EL (cell line): Measurements from ENCODE around the gene ATG7.
"Not testable (repeated sequence)": the region's sequence is repeated elsewhere in the genome, so short reads cannot be mapped to it uniquely, and the experiment has no call there.

Source experiments
- DNase-seq: peaks from one replicate; pipeline ENCODE4 v3.0.0-alpha.2; 2016

Gene ATG7

GRCh38 chr3:11251807-11252176 is 20.4 kb upstream of the ATG7 start:
- DNase-seq: no peak

GRCh38 chr3:11254876-11255275 is 17.3 kb upstream of the ATG7 start:
- DNase-seq: no peak

DNA sequence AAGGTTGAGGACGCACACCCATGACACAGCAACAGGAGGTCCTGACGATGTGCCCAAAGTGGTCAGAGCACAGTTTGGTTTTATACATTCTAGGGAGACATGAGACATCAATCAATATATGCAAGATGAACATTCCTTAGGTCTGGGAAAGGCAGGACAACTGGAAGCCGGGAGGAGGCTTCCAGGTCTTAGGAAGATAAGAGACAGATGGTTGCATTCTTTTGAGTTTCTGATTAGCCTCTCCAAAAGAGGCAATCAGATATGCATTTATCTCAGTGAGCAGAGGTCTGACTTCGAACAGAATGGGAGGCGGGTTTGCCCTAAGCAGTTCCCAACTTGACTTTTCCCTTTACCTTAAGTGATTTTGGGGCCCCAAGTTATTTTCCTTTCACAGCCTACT is 16.7 kb upstream of the ATG7 start:
- DNase-seq: not testable (repeated sequence)

GRCh38 chr3:11258958-11259357 is 13.2 kb upstream of the ATG7 start:
- no peak for DNase-seq

GRCh38 chr3:11260460-11260859 is 11.7 kb upstream of the ATG7 start:
- no peak for DNase-seq

DNA sequence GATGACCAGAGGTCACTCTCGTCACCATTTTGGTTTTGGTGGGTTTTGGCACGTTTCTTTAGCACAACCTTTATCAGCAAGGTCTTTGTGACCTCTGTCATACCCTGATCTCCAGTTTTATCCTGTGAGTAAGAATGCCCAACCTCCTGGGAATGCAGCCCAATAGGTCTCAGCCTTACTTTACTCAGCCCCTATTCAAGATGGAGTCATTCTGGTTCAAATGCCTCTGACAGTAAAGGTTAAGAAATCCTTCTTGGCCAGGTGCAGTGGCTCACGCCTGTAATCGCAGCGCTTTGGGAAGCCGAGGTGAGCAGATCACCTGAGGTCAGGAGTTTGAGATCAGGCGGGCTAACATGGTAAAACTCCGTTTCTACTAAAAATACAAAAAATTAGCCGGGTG is 3.2 kb upstream of the ATG7 start:
- DNase-seq: no peak

DNA sequence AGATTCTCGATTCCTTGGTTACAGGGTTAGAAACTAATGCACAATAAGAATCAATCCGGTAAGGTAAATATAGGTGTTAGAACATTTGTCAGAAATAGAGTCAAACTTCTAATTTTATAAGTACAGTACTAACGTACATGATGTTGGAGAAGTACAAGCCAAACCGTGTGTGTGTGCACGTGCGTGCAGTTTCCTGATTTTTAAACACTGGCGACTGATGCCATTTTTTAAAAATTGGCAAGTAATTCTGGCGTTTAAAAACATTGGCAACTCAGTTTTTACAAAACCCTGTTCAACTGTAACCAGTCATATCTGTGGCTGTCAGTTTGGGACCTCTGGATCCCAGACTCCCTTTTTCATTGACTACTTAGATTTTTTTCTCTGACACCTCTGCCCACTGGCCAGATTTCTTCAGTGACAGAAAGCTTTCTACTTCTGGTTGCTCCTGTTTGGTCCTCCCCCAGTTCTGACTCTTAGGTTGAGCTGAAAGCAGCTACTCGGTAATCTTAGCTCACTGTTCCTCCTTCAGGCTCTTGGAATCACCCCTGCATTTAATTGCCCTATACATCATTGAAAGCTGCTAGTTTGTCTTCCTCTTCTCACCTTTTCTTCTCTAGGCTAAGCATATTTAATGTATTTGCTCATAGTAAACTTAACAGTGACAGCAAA is 843 bp downstream of the ATG7 start:
- no peak for DNase-seq

DNA sequence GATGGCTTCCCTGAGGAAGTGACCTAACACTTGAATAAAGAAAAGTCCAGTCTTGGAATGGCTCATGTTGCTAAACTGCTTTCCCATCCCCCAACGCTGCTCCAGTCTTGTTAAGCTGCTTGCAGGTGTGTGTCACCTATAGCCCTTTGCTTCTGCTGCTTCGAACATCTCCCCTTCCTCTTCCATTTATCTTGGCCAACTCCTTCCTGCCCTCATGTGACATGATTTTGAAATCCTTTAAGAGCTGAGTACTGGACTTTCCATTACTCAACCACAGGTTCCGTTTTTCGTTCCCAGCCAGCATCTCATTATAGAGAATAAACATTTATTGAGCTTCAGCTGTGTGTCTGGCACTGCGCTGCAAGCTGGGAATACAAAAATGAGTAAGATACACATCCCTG is 1.7 kb downstream of the ATG7 start:
- DNase-seq: no peak

- no peak for DNase-seq
Observed at GRCh38 chr3:11274566-11275142, 2.5 kb downstream of the ATG7 start.

- DNase-seq: no peak
Observed at GRCh38 chr3:11275926-11276325, 3.7 kb downstream of the ATG7 start.

GRCh38 chr3:11276901-11277300 is 4.7 kb downstream of the ATG7 start:
- DNase-seq: no peak

GRCh38 chr3:11282250-11283138 is 10.3 kb downstream of the ATG7 start:
- no peak for DNase-seq

GRCh38 chr3:11283139-11283475 is 10.9 kb downstream of the ATG7 start:
- DNase-seq: no peak

GRCh38 chr3:11284011-11284410 is 11.8 kb downstream of the ATG7 start:
- no peak for DNase-seq

- no peak for DNase-seq
Observed at GRCh38 chr3:11285471-11285870, 13.3 kb downstream of the ATG7 start.

GRCh38 chr3:11287404-11287803 is 15.2 kb downstream of the ATG7 start:
- DNase-seq: no peak

DNA sequence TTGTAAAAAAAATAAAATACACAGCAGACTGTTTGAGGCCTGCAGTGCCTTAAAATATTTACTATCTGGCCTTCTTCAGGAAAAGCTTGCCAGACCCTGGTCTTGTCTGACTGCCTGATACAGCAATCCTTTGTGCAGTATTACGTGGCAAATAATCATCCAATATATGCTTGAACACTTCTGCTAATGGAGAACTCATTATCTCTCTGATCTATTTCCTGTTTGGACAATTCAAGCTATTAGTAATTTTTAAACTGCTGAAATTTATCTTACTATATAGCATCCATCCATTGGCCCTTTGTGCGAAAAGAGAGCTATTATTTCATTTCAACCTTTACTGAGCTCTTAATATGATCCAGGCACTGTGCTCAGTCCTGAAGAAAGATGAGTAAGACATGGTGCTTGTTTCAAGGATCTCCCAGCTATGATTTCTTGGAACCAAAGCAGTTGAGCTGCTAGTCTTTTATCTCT is 15.9 kb downstream of the ATG7 start:
- DNase-seq: peak; percentile 47

- DNase-seq: peak; percentile 92
Observed at GRCh38 chr3:11288786-11289637, 16.8 kb downstream of the ATG7 start.

DNA sequence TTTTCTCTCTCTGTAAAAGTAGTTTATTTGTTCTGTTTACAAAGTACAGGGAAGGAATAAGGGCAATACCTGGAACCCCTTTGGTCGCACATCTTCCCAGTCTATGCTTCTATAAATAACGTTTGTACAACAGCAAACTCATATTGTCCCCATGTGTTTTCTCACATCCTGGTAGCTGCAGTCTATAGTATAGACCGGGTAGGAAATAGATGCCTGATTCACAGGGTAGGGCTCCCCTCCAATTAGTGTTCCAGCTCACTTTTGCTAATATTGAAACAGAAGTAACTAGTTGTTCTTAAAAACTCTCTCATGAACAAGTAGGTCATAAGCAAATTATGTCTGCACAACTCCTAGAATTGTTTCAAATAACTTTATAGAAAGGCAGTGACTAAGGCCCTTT is 17.7 kb downstream of the ATG7 start:
- no peak for DNase-seq

GRCh38 chr3:11290743-11291680 is 18.8 kb downstream of the ATG7 start:
- DNase-seq: peak; percentile 82

- no peak for DNase-seq
Observed at GRCh38 chr3:11291808-11292207, 19.6 kb downstream of the ATG7 start.

GRCh38 chr3:11297126-11297525 is 24.9 kb downstream of the ATG7 start:
- no peak for DNase-seq
